CD4-positive, CD25-positive, alpha-beta regulatory T cell (primary cell): Measurements from ENCODE around the gene CAMK1. TPM values are rescaled to one million over a fixed set of nuclear protein-coding genes. Genes with fewer than 3 reads are reported as not detected.
A peak's percentile ranks its signal among the peaks of the same experiment; 100 is the strongest.

ENCODE experiments used
- ATAC-seq, 2 donors: fragments of 150-1000 bp; cut with Tn5 transposase; one replicate each; pipeline ENCODE4 v1.10.0; 2021; ENCODE audit warnings: low read depth in 2 of 2, moderate number of reproducible peaks in 2 of 2, moderate library complexity in 1 of 2
- DNase-seq, 3 donors: peaks; one replicate each; pipeline versions ENCODE4 v3.0.0 to v3.0.0-alpha.2; 2012 to 2022; ENCODE audit warnings: mixed read lengths in 1 of 3
- H3K27ac ChIP-seq: one replicate; pipeline ENCODE4 v1.7.0; 2013; ENCODE audit warnings: mild to moderate bottlenecking, low read length; ENCODE audit not compliant: insufficient read depth, poor library complexity, severe bottlenecking
- H3K27me3 ChIP-seq: one replicate; pipeline ENCODE4 v1.7.0; 2013; ENCODE audit warnings: low read length; ENCODE audit not compliant: control insufficient read depth, insufficient read depth
- H3K36me3 ChIP-seq: one replicate; pipeline ENCODE4 v1.7.0; 2013; ENCODE audit warnings: mild to moderate bottlenecking, low read length, moderate library complexity; ENCODE audit not compliant: control insufficient read depth, insufficient read depth
- H3K4me1 ChIP-seq: 2 replicates; pipeline ENCODE4 v1.7.0; 2013; ENCODE audit warnings: mild to moderate bottlenecking, low read length; ENCODE audit not compliant: insufficient read depth, control insufficient read depth, poor library complexity, severe bottlenecking
- H3K4me3 ChIP-seq: one replicate; pipeline ENCODE4 v1.7.0; 2013; ENCODE audit warnings: low read depth, mild to moderate bottlenecking, low read length, moderate library complexity
- H3K9me3 ChIP-seq, 2 experiments: 1 replicate in 1 of 2; 2 replicates in 1 of 2; pipeline ENCODE4 v1.7.0; 2013; ENCODE audit warnings: low read length in 2 of 2, mild to moderate bottlenecking in 1 of 2, moderate library complexity in 1 of 2; ENCODE audit not compliant: control insufficient read depth in 2 of 2
- H3K27ac Mint-ChIP-seq, 3 donors: one replicate each; pipeline ENCODE4 v1.8.0; 2020 to 2022; ENCODE audit warnings: mild to moderate bottlenecking in 3 of 3, mixed read lengths in 3 of 3, moderate library complexity in 2 of 3
- H3K27me3 Mint-ChIP-seq: one replicate; pipeline ENCODE4 v1.8.0; 2022; ENCODE audit warnings: mild to moderate bottlenecking, mixed read lengths
- H3K36me3 Mint-ChIP-seq: one replicate; pipeline ENCODE4 v1.8.0; 2020; ENCODE audit warnings: mixed read lengths
- H3K4me1 Mint-ChIP-seq, 4 donors: one replicate each; pipeline ENCODE4 v1.8.0; 2020 to 2022; ENCODE audit warnings: mixed read lengths in 4 of 4, mild to moderate bottlenecking in 1 of 4
- H3K4me3 Mint-ChIP-seq, 4 donors: one replicate each; pipeline ENCODE4 v1.8.0; 2020 to 2022; ENCODE audit warnings: mild to moderate bottlenecking in 4 of 4, mixed read lengths in 4 of 4, moderate library complexity in 3 of 4
- H3K9me3 Mint-ChIP-seq, 7 donors: one replicate each; pipeline ENCODE4 v1.8.0; 2020 to 2022; ENCODE audit warnings: mixed read lengths in 7 of 7, mild to moderate bottlenecking in 3 of 7, moderate library complexity in 2 of 7
- polyA plus RNA-seq, 4 donors: library from polyadenylated mRNA; unstranded; fragments of 300-500 nt; fragmentation: Illumina TruSeq; gene quantifications; one replicate each; pipeline ENCODE4 v1.2.3, GENCODE V29; 2021
- total RNA-seq: library from RNA; stranded (reverse); gene quantifications from one replicate; pipeline ENCODE4 v1.2.3, GENCODE V29; 2022

Gene CAMK1
- total and polyA plus RNA-seq, 5 donors from 2014 or later: 4.5 to 13.7 (median 5.6) TPM

GRCh38 chr3:9721015-9721699 lies 48.6 kb downstream of the CAMK1 start:
- no peak overlapping the region for H3K27ac Mint-ChIP-seq
- no peak for DNase-seq
- no peaks in the 10 kb centered on the region for H3K9me3 Mint-ChIP-seq
- no peak overlapping the region for H3K4me3 Mint-ChIP-seq
- Histone ChIP-seq H3K9me3 (no peaks in the 10 kb centered on the region), H3K4me3 (no peak overlapping the region), H3K27me3 (peaks cover 4% of the 10 kb centered on the region), H3K36me3 (no peaks in the 10 kb centered on the region), H3K4me1 (peaks cover 6% of the 10 kb centered on the region), H3K27ac (no peak overlapping the region)
- no peaks in the 10 kb centered on the region for H3K36me3 Mint-ChIP-seq
- H3K27me3 Mint-ChIP-seq: no peaks in the 10 kb centered on the region
- ATAC-seq: no peak
- peaks cover 0 to 18% (median 3%) of the 10 kb centered on the region in 4 donors for H3K4me1 Mint-ChIP-seq

DNA sequence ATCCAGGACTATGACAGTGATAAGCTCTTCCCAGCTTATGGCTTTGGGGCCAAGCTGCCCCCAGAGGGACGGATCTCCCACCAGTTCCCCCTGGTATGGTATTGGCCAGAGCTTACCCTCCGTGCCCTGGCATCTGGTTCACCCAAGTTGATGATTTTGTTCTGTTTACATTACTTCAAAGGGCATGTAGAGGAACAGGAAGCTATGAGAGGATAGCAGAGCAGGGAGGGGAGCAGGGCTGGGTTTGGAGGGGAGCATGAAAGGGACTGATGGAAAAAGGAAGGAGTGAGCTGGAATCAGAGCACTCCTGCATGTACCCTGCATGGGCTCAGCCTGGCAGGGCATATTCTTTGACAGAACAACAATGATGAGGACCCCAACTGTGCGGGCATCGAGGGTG lies 51.6 kb downstream of the CAMK1 start:
- Mint-ChIP-seq H3K36me3 (no peaks in the 10 kb centered on the region), H3K4me3 (peak overlapping the region in 2 of 4 donors; percentile 27 to 32), H3K9me3 (no peaks in the 10 kb centered on the region), H3K27me3 (no peaks in the 10 kb centered on the region), H3K27ac (peak overlapping the region in 1 of 3 donors; percentile 49), H3K4me1 (peaks cover 0 to 15% (median 6%) of the 10 kb centered on the region in 4 donors)
- Histone ChIP-seq H3K36me3 (no peaks in the 10 kb centered on the region), H3K27ac (no peak overlapping the region), H3K4me3 (no peak overlapping the region), H3K4me1 (peaks cover 6% of the 10 kb centered on the region), H3K27me3 (peaks cover 4% of the 10 kb centered on the region), H3K9me3 (no peaks in the 10 kb centered on the region)
- peak in 1 of 2 donors; percentile 60 for ATAC-seq
- no peak for DNase-seq

- Histone ChIP-seq H3K4me1 (peaks cover 6% of the 10 kb centered on the region), H3K4me3 (no peak overlapping the region), H3K27me3 (peaks cover 4% of the 10 kb centered on the region), H3K27ac (no peak overlapping the region), H3K36me3 (no peaks in the 10 kb centered on the region), H3K9me3 (no peaks in the 10 kb centered on the region)
- no peaks in the 10 kb centered on the region for H3K9me3 Mint-ChIP-seq
- DNase-seq (no peak), ATAC-seq (no peak)
- peaks cover 0 to 15% (median 7%) of the 10 kb centered on the region in 4 donors for H3K4me1 Mint-ChIP-seq
- no peaks in the 10 kb centered on the region for H3K36me3 Mint-ChIP-seq
- peak overlapping the region in 1 of 3 donors; percentile 1 for H3K27ac Mint-ChIP-seq
- H3K27me3 Mint-ChIP-seq: no peaks in the 10 kb centered on the region
- no peak overlapping the region for H3K4me3 Mint-ChIP-seq
Measured at GRCh38 chr3:9717563-9717962, 52.2 kb downstream of the CAMK1 start.

DNA sequence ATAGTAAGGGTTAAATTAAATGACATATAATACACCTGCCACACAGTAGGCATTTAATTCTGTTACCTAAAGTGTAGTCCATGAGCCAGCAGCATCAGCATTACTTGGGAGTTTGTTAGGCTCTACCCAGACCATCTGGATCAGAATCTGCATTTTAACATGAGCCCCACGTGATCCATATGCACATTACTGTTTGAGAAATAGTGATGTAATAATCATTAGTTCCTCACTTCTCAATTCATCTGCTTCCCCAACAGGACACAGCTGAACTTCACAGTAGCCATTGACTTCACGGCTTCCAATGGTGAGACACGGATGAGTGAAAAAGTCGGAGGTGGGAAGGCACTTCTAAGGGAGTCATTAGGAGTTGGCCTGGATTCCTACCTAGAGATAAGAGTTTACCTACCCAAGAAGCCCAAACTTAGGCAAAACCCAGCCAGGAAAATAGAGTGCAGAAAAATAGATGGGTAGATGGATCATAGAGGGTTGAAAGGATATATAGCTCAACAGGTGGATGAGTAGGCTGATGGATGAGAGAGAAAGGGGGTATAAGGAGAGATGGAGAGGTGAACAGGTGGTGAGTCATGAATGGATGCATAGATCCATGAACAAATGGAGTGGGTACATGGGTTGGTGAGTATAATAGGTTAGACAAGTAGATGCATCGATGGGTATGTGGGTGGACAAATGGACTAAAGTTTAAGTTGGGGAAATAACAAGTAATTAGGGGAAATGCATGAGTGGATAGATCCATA lies 52.8 kb downstream of the CAMK1 start:
- Mint-ChIP-seq H3K36me3 (no peaks in the 10 kb centered on the region), H3K9me3 (no peaks in the 10 kb centered on the region), H3K4me1 (peaks cover 0 to 15% (median 7%) of the 10 kb centered on the region in 4 donors), H3K27ac (peak overlapping the region in 1 of 3 donors; percentile 1), H3K4me3 (no peak overlapping the region), H3K27me3 (no peaks in the 10 kb centered on the region)
- H3K27me3 ChIP-seq: peaks cover 4% of the 10 kb centered on the region
- H3K27ac ChIP-seq: no peak overlapping the region
- DNase-seq (no peak), ATAC-seq (no peak)
- no peaks in the 10 kb centered on the region for H3K36me3 ChIP-seq
- no peak overlapping the region for H3K4me3 ChIP-seq
- H3K4me1 ChIP-seq: peaks cover 6% of the 10 kb centered on the region
- H3K9me3 ChIP-seq: no peaks in the 10 kb centered on the region

DNA sequence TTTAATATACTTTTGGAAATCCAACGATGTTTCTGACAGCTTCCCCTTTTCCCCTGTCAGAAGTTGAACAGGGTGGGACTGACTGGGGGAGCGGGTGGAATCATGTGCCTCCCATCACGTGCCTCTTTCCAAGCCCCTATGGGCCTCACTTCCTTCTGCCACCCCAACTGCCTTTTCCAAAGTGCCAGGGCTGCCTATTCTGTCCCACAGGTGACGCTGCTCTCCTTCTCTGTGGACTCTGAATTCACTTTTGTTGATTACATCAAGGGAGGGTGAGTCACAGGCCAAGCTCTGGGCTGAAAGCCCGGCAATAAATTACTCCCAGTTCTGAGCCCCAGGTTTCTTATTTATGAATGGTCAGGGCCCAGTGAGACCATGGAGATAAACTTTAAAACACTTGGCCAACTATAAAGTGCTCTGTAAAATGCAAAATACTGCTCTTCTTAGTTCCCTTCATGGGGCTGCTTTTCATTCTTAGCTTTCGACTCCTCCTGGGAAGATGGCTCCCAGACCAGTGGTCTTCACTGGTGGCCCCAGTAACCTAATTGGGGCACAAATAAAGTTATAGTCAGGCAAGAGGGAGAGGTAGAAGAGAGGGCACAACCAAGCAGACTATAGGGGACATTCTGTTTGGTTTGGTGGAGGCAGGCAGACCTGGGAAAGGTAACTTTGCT lies 53.8 kb downstream of the CAMK1 start:
- H3K4me3 Mint-ChIP-seq: no peak overlapping the region
- Histone ChIP-seq H3K4me3 (no peak overlapping the region), H3K36me3 (no peaks in the 10 kb centered on the region), H3K27me3 (peaks cover 4% of the 10 kb centered on the region), H3K27ac (no peak overlapping the region), H3K4me1 (peaks cover 6% of the 10 kb centered on the region), H3K9me3 (no peaks in the 10 kb centered on the region)
- DNase-seq (peak in 2 of 3 donors; percentile 18 to 26), ATAC-seq (peak; percentile 53 to 74)
- H3K9me3 Mint-ChIP-seq: no peaks in the 10 kb centered on the region
- H3K27me3 Mint-ChIP-seq: no peaks in the 10 kb centered on the region
- peaks cover 0 to 15% (median 7%) of the 10 kb centered on the region in 4 donors for H3K4me1 Mint-ChIP-seq
- no peaks in the 10 kb centered on the region for H3K36me3 Mint-ChIP-seq
- H3K27ac Mint-ChIP-seq: no peak overlapping the region

GRCh38 chr3:9715136-9715535 lies 54.6 kb downstream of the CAMK1 start:
- DNase-seq: no peak
- Mint-ChIP-seq H3K4me1 (peaks cover 0 to 15% (median 7%) of the 10 kb centered on the region in 4 donors), H3K27me3 (no peaks in the 10 kb centered on the region), H3K4me3 (no peak overlapping the region), H3K36me3 (no peaks in the 10 kb centered on the region), H3K27ac (no peak overlapping the region), H3K9me3 (no peaks in the 10 kb centered on the region)
- no peaks in the 10 kb centered on the region for H3K36me3 ChIP-seq
- H3K4me3 ChIP-seq: no peak overlapping the region
- H3K4me1 ChIP-seq: peaks cover 6% of the 10 kb centered on the region
- ATAC-seq: no peak
- no peak overlapping the region for H3K27ac ChIP-seq
- H3K9me3 ChIP-seq: no peaks in the 10 kb centered on the region
- peaks cover 2% of the 10 kb centered on the region for H3K27me3 ChIP-seq

DNA sequence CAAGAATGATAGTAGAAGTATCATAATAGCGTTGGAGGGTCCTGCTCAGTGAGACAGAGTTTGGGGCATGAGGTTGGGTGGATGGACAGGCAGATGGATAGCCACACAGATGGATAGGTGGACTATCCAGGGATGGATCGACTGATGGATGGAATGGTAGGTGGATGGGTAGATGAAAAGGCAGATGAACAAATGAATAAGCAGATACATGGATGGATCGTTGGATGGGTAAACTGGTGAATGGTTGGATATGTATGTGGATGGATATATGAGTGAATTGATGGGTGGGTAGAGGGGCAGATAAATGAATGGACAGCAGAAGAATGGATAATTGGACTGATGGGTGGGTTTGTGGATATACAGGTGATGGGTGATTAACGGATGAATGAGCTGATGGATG lies 56.6 kb downstream of the CAMK1 start:
- ATAC-seq: no peak
- H3K9me3 Mint-ChIP-seq: peaks cover 0 to under 1% (median 0%) of the 10 kb centered on the region in 7 donors
- Histone ChIP-seq H3K27me3 (no peaks in the 10 kb centered on the region), H3K9me3 (no peaks in the 10 kb centered on the region), H3K36me3 (no peaks in the 10 kb centered on the region), H3K4me3 (no peak overlapping the region), H3K4me1 (peaks cover 3% of the 10 kb centered on the region), H3K27ac (no peak overlapping the region)
- no peaks in the 10 kb centered on the region for H3K36me3 Mint-ChIP-seq
- H3K4me1 Mint-ChIP-seq: peaks cover 0 to 11% (median 6%) of the 10 kb centered on the region in 4 donors
- H3K27ac Mint-ChIP-seq: no peak overlapping the region
- no peak overlapping the region for H3K4me3 Mint-ChIP-seq
- H3K27me3 Mint-ChIP-seq: no peaks in the 10 kb centered on the region
- DNase-seq: no peak
